ENCODE data around the gene PLXNA4.
A peak's percentile ranks its signal among the peaks of the same experiment; 100 is the strongest.
"Not testable (repeated sequence)": the region's sequence is repeated elsewhere in the genome, so short reads cannot be mapped to it uniquely, and the experiment has no call there.

Gene PLXNA4

DNA sequence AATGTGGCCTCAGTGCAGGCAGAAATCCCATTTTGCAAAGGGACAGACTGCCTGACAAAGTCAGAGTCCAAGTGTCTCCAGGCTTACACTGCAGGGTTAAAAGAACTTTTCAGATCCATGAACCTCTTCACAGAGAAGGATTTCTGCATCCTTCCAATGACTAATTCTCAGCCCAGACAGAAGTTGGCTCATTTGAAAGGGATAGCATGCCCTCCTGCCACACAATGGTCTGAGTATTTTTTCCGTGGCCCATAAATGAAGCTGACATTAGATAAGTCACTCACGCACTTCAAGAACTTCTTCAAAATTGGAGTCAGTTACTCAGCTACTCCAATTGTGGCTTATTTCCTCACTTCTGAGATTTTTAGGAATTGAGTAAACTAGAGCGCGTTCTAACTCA, 170.2 kb downstream of the PLXNA4 start:
- DNase-seq: no peak

DNA sequence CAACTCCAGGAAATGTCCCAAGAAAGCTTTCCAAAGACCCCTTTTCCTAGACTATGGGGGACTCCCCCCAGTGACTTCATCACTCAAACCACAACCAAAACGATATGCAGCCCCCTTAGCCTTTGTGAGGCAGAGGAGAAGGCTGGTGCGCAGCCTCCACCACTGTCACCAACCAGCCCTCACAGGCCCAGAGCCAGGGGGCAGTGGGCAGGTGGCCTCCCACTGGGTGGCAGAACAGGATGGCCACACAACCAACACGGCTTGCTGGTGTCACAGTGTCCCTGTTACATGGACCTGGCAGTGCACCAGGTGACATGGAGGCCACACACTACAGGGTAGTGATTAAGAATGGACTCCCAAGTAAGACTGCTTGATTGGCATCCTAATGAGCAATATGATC, 172.0 kb downstream of the PLXNA4 start:
- DNase-seq: no peak

DNA sequence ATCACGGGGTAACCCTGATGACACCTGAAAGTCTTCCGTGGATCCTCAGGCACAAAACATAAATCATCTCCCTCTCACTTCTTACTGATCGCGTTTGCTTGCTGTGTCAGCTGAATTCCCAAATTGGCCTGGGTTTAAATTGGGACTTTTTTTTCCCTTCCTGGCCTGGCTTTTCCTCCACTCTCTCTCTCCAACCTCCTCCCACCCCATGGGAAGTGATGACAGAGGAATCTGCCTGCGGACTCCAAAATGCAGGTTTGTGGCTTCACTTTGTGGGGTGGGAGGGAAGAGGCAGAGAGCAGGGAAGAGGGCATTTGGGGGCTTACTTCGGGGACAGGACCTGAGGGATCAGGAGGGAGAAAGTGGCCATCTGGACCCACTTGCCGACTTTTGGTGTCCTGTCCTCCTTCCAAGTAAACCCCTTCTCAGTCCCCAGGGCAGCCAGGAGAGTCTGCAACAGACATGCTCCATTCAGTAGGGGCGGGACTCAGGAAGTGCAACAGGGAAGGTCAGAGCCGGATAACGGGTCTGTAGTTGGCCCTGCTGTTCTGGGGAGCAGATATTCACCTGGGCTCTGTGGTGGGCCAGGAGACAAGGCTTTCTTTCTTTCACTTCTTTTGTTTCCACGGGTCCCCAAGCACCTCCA, 172.7 kb downstream of the PLXNA4 start:
- no peak for DNase-seq

DNA sequence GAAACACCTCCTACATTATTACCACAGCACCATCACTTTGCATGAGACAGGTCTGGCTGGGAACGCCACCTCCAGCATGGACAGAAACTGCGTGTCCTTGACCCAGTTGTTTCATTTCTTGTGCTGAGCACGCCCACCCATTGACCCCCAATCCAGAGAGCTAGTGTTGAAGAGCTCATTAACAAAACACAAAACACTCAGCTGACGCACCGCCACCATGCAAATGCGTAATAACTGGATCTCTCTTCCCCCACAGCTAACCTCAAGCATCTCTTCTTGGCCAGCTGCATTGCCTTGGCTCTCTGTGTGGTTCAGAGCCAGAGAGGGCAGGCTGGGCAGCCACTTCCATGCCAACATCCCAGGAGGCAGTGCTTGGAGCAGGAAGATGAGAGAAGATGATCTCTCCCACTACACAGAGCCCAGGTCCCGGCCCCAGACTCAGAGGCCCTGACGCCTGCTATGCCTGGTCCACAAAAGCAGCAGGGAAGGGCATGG, 173.5 kb downstream of the PLXNA4 start:
- no peak for DNase-seq

DNA sequence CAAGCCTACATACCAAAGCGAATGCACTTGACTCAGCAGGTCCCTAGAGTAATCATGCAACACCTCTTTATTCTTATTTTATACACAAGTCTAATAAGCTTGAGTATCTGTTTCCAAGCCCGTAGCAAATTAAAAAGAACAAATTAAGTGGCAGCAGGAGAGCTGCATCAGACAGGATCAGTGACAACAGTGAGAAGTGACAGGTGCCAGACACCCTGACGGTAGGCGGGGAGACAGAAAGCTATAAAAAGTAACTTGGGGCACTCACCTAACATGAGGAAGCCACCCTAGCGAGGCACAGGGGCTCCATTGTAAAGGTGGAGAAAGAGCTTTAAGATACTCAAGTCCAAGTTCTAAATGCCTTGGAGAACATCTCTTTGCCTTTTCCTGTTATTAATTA, 174.2 kb downstream of the PLXNA4 start:
- no peak for DNase-seq

DNA sequence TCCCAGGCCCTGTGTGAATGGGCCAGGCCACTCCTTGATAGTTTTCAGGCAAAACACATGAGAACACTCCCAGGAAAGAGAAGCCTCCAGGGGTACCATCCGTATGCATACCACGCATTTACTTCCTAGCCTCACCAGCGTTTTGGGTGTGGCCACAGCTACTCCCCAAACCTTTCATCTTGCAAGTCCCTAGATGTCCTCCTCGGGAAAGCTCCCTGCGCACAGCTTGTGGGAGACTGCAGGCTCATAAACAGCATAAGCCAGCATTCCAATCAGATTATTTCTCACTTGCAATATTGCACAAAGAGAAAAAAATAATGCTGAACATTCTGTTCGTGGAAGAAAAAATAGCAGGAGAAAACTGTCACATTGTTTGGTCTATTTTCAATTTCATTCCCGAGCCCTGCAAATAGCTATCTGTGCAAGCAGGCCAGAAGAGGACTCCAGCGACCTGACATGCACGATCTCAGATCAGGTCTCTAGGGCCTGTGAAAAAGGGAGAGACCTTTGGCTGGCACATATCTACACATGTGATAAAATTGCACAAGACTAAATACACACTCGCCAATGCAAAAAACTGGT, 175.6 kb downstream of the PLXNA4 start:
- DNase-seq: no peak

DNA sequence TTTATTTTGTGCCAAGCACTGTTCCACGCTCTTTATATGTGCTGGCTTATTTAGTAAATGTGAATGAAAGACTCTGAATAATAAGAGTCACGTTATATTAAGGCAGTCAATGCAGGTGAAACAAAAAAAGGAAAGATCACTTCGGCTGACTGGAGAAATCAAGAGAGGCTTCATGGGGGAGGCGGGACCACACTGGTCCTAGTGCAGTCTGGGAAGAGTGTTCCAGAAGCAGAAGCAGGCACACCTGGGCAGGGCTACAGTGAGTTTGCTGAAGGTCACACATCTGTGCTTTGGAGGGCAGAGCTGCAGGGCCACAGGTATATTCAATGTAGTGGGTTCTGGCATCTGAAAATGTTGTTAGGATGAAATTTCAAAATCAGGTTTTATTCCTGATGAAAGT, 176.9 kb downstream of the PLXNA4 start:
- DNase-seq: no peak

DNA sequence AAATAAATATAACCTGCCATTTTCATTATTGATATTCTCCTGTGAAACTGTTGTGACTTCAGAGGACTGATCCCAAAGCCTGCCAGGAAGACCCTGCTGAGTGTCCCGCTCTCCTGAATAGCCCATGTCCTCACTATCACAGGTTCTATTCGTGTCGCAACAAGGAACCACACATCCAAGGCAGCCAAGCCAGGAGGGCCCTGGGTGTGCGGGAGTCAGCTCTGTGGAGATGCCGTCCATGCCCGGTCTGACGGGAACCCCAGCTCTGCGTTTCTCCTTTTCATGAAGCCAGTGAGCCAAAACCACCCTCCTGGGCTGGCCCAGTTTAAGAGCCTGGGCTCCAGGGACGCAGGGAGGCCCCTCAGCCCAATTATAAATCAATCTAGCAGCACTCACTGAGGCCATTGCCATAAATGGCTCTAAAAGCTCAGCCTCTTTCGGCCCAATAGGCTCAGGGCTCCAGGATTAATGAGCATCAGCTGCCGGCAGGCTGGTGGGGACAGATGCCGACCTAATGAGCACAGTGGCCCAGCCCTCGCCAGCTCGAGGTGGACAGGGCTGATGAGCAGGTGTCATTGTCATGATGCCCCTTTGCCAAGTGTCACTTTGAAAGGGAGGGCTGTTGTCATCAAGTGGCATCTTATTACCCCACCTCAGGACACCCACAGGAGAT, 177.9 kb downstream of the PLXNA4 start:
- no peak for DNase-seq

DNA sequence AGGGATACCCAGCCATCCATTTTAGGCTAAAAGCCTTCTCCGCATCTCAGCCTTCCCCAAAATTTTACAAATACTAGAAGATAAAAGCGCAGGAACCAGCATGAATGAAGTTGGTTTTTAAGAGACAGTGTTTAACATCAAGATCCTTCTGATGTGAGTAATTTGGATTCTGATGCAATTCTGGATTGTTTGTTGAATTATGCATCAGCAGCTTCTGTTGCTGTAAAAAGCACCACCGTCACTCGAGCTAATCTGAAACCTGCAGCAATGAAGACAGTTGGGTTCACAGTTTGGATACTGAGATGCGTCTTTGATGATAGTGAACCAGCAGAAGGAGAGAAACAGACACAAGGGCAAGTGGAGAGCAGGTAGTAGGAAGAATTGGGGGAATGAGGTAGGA, 179.2 kb downstream of the PLXNA4 start:
- DNase-seq: no peak

DNA sequence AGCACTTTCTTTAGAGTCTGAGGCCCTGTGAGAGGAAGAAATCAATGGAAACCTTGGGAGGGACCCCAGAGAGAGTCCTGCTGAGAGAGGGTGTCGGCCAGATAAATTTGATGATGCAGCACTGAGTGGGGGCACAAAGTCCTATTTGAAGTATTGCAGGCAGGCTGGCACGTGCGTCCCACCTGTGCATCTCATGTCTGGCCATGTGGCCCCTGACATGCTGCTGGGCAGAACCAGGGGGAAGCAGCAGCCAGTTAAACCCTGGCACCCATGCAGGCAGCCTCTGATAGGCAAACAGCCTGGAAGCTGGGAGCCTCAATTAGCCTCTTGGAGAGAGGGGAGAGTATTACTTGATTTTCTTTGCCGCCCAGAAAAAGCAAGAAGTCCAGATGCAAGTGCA, 180.9 kb downstream of the PLXNA4 start:
- no peak for DNase-seq

DNA sequence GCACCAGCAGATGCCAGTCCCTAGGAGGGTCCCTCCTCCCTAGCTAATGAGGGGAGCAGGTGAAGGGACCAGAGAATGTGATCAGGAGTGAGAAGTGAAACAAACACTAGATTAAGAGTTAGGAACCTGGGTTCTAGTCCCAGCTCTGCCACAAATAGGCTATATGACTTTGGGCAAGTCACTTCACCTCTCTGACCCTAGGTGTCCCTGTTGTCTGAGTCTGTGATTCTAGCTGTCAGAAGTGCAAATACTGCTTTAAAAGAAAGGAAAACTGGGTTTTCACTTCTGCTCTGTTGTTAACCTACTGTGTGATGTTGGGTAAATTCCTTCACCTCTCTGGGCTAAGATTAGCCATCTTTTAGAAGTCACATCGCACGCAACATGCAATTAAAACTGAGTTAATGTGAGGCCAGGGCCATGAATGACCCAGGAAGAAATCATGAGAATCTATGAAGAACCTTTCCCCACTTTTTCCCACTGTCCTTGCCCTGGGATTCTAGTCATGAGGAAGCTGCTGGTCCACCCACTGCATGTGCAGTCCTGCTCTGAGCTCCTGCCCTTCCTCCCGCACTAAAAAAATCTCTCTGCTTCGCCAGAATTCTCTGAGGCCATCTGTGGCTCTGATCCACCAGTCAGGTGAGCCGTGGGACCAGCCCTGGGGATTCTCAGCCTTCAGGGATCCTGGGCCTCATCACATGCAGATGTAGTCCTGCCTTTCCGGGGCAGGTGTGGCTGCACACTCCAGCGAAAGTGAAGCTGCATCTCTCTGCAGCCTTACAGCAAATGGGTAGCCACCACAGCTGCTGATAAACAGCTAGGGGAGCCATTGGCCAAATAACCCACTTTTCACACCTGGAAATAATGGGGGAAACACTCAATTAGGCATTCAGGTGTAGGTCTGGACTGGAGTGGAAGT, 181.7 kb downstream of the PLXNA4 start:
- peak in 1 of 2 experiments; percentile 1 for DNase-seq

DNA sequence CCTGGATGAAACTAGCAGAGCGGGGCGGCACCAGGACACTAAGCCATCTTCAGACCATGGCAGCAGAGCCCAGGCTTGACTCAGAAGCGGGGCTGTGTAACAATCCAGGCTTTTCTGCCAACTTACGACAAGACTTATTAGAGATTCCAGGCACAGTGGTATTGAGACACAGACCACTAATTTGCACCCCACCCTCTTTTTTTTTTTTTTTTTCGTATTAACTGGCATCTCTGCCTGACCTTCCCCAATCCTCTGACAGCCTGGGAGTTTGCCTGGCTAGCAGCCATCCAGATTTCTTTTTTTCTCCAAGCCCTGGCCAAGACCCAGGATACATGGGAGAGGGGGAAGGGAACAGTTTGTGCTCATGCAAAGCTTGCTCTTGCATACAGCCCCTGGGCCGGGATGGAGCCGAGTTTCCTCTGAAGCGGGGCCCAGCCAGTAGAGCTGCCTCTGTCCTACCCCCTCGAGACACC, 182.4 kb downstream of the PLXNA4 start:
- no peak for DNase-seq

DNA sequence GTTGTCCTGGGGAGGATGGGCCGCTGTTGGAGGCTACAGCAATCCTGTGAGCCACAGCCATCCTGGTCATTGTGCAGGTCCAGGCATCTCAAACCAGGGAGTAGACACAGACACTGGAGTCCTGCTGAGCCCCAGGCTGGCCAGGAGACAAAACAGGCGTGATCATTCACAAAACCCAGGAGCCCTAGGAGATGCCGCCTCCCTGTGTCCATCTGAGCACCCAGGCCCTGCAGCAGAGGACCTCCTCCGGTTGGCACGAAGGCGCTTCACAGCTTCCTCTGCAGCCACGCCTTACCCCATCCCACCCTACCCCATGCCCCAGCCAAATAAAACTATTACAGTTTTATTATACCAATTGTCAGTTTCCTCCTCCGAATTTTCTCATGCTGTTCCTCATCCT, 183.6 kb downstream of the PLXNA4 start:
- DNase-seq: no peak

DNA sequence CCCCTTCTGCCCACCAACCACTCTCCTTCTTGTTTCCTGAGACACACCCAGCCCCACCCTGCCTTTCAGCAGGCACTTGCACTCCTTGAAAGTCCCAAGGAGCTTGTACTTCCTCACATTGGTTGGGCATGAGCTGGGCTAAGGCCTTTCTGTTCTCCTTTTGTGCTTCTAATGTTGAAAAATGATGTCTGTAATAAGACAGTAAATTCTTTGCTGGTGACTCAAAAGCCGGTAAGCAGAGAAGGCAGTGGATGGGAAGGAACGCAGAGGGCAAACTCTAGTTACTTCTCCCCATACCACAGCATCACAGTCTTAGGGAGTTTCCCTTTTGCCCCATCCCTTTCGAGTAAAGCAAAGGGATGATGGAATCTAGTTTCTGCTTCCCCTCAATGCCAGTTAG, 185.6 kb downstream of the PLXNA4 start:
- DNase-seq: no peak

DNA sequence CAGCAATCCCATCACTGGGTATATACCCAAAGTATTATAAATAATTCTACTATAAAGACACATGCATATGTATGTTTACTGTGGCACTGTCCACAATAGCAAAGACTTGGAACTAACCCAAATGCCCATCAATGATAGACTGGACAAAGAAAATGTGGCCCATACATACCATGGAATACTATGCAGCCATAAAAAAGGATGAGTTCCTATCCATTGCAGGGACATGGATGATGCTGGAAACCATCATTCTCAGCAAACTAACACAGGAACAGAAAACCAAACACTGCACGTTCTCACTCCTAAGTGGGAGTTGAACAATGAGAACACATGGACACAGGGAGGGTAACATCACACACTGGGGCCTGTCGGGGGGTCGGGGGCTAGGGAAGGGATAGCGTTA, 186.2 kb downstream of the PLXNA4 start:
- DNase-seq: not testable (repeated sequence)

DNA sequence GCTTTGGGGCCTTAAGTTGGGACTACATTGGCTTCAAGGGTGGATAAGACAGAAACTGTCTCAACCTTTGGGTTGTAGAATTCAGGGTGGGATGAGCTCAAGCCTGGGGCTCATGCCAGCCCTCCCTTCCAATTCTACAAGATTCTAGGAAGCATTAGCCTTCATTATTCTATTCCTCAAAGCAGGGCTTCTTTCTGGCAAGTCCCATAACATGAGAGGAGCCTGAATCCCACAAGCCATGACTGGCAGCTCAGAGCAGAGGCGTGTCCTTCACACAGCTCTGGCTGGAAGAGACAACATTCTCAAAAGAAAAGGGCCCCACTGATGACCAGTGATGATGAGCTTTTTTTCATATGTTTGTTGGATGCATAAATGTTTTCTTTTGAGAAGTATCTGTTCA, 187.6 kb downstream of the PLXNA4 start:
- no peak for DNase-seq

DNA sequence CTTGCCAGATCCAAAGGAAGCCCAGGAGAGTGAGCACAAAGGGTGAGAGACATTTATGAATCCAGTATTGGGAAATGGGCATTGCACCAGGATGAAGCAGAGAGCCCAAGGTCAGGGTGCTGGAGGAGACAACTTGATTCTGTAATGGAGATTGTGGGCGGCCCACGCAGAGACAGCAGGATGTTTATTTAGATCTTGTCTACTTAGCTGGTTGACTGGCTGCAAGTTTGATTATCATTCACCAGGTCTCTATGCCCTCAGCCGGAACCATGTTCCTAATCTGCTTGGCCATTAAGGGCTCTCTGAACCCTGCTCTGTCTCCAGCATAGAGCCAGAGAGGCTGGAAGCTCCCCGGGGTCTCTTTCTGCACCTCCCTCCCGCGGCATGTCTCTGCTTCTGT, 188.7 kb downstream of the PLXNA4 start:
- DNase-seq: no peak

DNA sequence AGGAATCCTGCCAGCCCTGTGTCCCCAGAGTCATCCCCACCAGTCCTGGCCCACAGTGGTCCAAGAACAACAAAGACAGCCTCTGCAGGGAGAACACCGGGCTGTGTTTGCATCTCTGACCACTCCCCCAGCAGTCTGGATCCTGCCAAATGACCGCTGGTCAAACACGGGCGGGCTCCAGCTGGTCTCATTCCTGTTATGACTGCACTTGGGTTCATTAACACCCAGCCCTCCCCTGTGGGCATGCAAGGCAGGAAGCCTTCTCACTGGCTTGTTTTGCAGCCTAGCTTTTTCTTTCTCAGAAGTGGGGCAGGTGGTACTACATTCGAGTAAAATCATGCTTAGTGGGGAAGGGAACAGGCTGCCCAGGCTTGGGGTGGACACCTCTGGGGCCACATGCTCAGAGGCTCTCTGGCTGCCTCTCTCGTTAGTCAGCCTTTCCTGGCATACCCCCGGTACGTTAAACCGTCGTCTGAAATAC, 190.0 kb downstream of the PLXNA4 start:
- DNase-seq: no peak

DNA sequence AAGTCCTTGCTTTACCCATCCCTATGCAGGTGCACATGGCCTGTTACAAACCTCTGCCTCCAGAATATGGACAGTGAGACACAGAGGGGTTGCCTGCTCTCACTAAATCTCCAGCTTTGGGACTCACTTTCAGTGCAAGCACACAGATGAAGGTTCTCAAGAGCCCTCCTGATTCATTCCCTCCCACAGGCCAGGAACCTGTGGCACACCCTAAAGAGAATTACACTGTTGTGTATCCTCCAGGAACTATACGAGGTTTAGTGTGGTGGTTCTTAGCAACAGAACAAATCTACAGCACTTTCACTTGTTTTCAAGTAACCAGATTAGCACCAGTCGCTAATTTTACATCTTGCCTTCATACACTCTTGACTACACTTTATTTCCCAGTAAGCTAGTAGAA, 192.3 kb downstream of the PLXNA4 start:
- no peak for DNase-seq

DNA sequence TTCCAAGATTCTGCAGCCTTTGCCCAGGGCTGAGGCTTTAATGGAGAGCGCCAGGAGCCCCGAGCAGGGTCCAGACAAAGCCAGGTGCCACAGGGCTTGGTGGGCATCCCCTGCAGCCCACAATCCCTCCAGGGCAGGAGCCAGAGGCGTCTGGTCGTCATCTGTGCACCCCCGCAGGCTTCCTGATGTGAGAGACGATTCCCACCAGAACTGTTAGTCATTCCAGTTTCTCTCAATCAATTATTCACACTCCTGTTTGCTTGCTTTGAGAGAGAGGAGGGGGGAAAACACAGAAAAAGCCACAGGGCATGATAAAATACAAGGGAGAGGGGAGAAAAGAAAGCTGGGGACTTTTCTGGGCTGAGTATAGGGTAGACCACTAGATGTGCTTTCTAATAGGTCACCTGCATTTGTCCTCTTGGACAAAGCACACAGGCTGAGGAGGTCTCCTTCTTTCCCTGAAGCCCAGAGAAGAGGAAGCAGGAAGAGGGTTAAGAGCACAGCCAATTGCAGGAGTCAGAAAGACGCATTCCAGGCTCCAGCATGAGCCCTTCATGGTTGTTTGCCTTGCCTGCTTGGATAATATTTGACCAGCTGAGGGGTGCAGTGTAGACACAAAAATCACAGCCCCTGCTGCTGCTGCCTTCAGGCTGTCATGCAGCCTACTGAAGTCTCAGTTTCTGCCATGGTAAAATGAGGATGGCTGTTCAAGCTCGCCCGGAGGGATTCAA, 194.4 kb downstream of the PLXNA4 start:
- DNase-seq: no peak

DNA sequence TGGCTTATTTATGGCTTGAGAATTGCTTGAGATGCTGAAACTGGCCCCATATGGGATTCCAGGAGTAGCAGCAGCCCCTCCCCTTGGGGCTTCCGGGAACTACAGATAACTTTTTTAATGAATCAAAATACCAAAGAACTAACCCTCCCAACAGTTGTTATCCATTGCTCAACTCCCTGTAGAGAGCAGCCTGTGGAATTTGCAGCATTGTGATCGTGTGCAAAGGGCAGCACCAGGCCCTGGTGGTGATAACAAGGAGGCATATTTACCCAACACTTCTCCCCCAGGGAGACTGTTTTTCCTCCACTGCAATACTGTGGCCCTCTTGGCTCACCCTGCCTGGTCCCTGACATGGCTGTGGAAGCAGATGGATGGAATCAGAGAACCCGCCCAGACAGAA, 196.2 kb downstream of the PLXNA4 start:
- DNase-seq: no peak

DNA sequence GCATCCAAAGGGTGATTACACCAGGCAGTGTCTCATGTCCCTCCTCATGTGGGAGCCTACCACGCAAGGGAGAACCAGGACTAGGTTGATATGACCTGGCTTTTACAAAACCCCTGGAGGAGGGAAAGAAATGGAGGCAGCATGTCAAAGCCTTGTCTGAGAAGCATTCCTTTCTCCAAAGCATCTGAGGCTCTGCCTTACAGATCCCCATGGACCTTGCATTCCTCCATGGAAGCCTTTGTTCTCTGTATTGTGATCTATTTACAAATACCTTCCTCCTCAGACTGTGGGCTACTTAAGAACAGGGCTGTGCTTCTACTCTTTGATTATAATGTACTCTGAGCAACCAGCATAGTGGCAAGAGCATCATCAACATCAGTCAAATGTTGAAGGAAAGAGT, 197.0 kb downstream of the PLXNA4 start:
- DNase-seq: no peak
